ENCODE data around the gene WSCD2.

- TF ChIP-seq CTCF (IDR thresholded peaks at IDR 0.05) (no peak), POLR2A (IDR thresholded peaks at IDR 0.05) (no peak)
Measured at GRCh38 chr12:108232565-108232964, 103.5 kb downstream of the WSCD2 start.

All from Peyer's patch (tissue), 4 donors.